Measurements from ENCODE around the gene SACM1L. TPM values are rescaled to one million over a fixed set of nuclear protein-coding genes. Genes with fewer than 3 reads are reported as not detected.

SACM1L gene
- total and polyA plus RNA-seq, 2 of the 13 experiments (the other 11 are each of a cell fraction or from before 2014, with no cell fraction given), result 15.1 to 27.8 TPM

GRCh38 chr3:45665101-45665572 is 24.1 kb upstream of the SACM1L start:
- H3K27me3 ChIP-seq (ENCODE audit: control insufficient read depth in 1 of 2, insufficient read depth in 2 of 2, low read length in 2 of 2), result no peaks in the 10 kb centered on the region
- no peaks in the 10 kb centered on the region for H3K79me2 ChIP-seq (ENCODE audit: insufficient read depth, low read length)
- no peak overlapping the region for H2AFZ ChIP-seq (ENCODE audit: low read length)
- H4K20me1 ChIP-seq (ENCODE audit: insufficient read depth, low read length), result no peaks in the 10 kb centered on the region; the same call in 1 of the 2 replicates
- WGBS (ENCODE audit: low lambda C conversion rate), result 89% methylated on average over 9 of the region's 9 CpGs
- CTCF ChIA-PET (ENCODE audit: low intra/inter-chr PET ratio, low total read pairs), result interaction anchor here (0.6 to 1.8 kb wide), 5 partner anchors 8 to 441 kb away, joined by 3 to 13 read pairs (median 3); partner anchors contain the start of gene SACM1L
- no TSS peak for BruUV-seq (replicated peaks)
- H3K4me2 ChIP-seq (ENCODE audit: low read depth, low read length), result no peak overlapping the region
- H3K36me3 ChIP-seq (replicated peaks in 1 of 2; ENCODE audit: control insufficient read depth in 1 of 2, insufficient read depth in 2 of 2, low read length in 2 of 2), result peaks cover 12 to 39% of the 10 kb centered on the region in 2 experiments
- ATAC-seq (peak; percentile 78), DNase-seq (ENCODE audit: low spot score) (peak; percentile 71), FAIRE-seq (peak; percentile 69)
- H3K4me3 ChIP-seq (replicated peaks in 1 of 3; ENCODE audit: insufficient read depth in 1 of 3, low read depth in 2 of 3, low read length in 3 of 3), result no peak overlapping the region
- peaks cover 20% of the 10 kb centered on the region for H3K4me1 ChIP-seq (ENCODE audit: insufficient read depth, low read length)
- in situ Hi-C loops (cut with HindIII; ENCODE audit: extremely low pct_ligation_motif_present, low pct_unique_long_range_greater_than_20kb), result loop anchor here (10.0 kb wide), 1 partner anchor 440 kb away; the partner anchor contains the start of gene TMEM158
- intact Hi-C loops (cut with micrococcal nuclease; ENCODE audit: unreplicated experiment), result loop anchor here (2.0 kb wide), 1 partner anchor 154 kb away; no protein-coding TSS in a partner anchor
- H3K9me3 ChIP-seq (ENCODE audit: low read length), result no peaks in the 10 kb centered on the region
- POLR2A ChIA-PET, result no interaction called here
- H3K9ac ChIP-seq (ENCODE audit: insufficient read depth, low read depth, low read length), result no peak overlapping the region
- no peak overlapping the region for H3K27ac ChIP-seq (ENCODE audit: extremely low read length, insufficient read depth, low read length)
- TF ChIP-seq SMAD9 (CRISPR knock-in tag; IDR thresholded peaks at IDR 0.05), result no peak
- TF ChIP-seq ZNF772 (CRISPR knock-in tag; IDR thresholded peaks at IDR 0.05), result no peak
- 0 out of 2 replicates have a peak, but pooled peaks have one; percentile 33 for TF ChIP-seq ZNF670 (CRISPR knock-in tag; IDR thresholded peaks at IDR 0.05; ENCODE audit: borderline replicate concordance)
- 0 out of 2 replicates have a peak, but pooled peaks have one; percentile 16 for TF ChIP-seq HDAC1 (CRISPR knock-in tag; IDR thresholded peaks at IDR 0.05)
- TF ChIP-seq RAD21 (CRISPR knock-in tag; IDR thresholded peaks at IDR 0.05), result 0 out of 2 replicates have a peak, but pooled peaks have one; percentile 32
- TF ChIP-seq ZBTB33 (CRISPR knock-in tag; IDR thresholded peaks at IDR 0.05), result 0 out of 2 replicates have a peak, but pooled peaks have one; percentile 15
- 0 out of 2 replicates have a peak, but pooled peaks have one; percentile 32 for TF ChIP-seq HNF1B (CRISPR knock-in tag; IDR thresholded peaks at IDR 0.05)
- peak; percentile 82 for TF ChIP-seq STAG1 (CRISPR knock-in tag; IDR thresholded peaks at IDR 0.05)
- no peak for TF ChIP-seq NFKBIZ (CRISPR knock-in tag; IDR thresholded peaks at IDR 0.05)
- TF ChIP-seq ZNF256 (CRISPR knock-in tag; conservative IDR thresholded peaks at IDR 0.05), result no peak
- peak; percentile 23; the same call in 1 of the 2 replicates for TF ChIP-seq SAP130 (CRISPR knock-in tag; IDR thresholded peaks at IDR 0.05; ENCODE audit: low read depth)
- TF ChIP-seq POGK (CRISPR knock-in tag; conservative IDR thresholded peaks at IDR 0.05), result 0 out of 2 replicates have a peak, but pooled peaks have one; percentile 52
- 0 out of 4 replicates have a peak, but pooled peaks of 1 of the 2 experiments have one; percentile 27 for TF ChIP-seq HMGXB4 (CRISPR knock-in tag; IDR thresholded peaks at IDR 0.05; ENCODE audit: borderline replicate concordance in 1 of 2, low read depth in 1 of 2)
- TF ChIP-seq ZNF343 (CRISPR knock-in tag; IDR thresholded peaks at IDR 0.05), result no peak
- no peak for TF ChIP-seq NBN (conservative IDR thresholded peaks at IDR 0.05)
- TF ChIP-seq SOX5 (CRISPR knock-in tag; IDR thresholded peaks at IDR 0.05; ENCODE audit: borderline replicate concordance), result 0 out of 2 replicates have a peak, but pooled peaks have one; percentile 1
- 0 out of 2 replicates have a peak, but pooled peaks have one; percentile 36 for TF ChIP-seq ZNF335 (CRISPR knock-in tag; IDR thresholded peaks at IDR 0.05)
